Tibial nerve (tissue), 4 donors: ENCODE data around the gene CEP112. TPM values are rescaled to one million over a fixed set of nuclear protein-coding genes. Genes with fewer than 3 reads are reported as not detected.

Source experiments
- DNase-seq, 2 donors: peaks; one replicate each; pipeline ENCODE4 v3.0.0-alpha.2; 2019; ENCODE audit warnings: low spot score in 2 of 2
- H3K27ac ChIP-seq, 4 donors: fragments of 200-600 bp; sonication (generic) in 3 of 4; one replicate each; pipeline ENCODE4 v1.5.1; 2017 to 2019; ENCODE audit warnings: mild to moderate bottlenecking in 1 of 4
- H3K27me3 ChIP-seq, 2 donors: fragments of 200-600 bp; sonication (generic) in 1 of 2; one replicate each; pipeline versions ENCODE4 v1.5.1 to v1.6.0; 2017 to 2019
- H3K36me3 ChIP-seq, 3 donors: fragments of 200-600 bp; sonication (generic); one replicate each; pipeline ENCODE4 v1.5.1; 2018 to 2019
- H3K4me1 ChIP-seq, 4 donors: fragments of 200-600 bp; sonication (generic) in 3 of 4; one replicate each; pipeline ENCODE4 v1.5.1; 2017 to 2019
- H3K4me3 ChIP-seq, 4 donors: fragments of 200-600 bp; sonication (generic) in 3 of 4; one replicate each; pipeline ENCODE4 v1.5.1; 2017 to 2019; ENCODE audit warnings: mild to moderate bottlenecking in 1 of 4, moderate library complexity in 1 of 4
- H3K9me3 ChIP-seq, 4 donors: fragments of 200-600 bp; sonication (generic) in 3 of 4; one replicate each; pipeline ENCODE4 v1.5.1; 2017 to 2019
- CTCF ChIP-seq, 5 experiments: fragments of 200-600 bp in 3 of 5; fragments of 450-650 bp in 2 of 5; sonication (generic) in 3 of 5; IDR thresholded peaks; one replicate each; pipeline ENCODE4 v1.5.1; 2016 to 2019; ENCODE audit warnings: antibody characterized with exemption in 5 of 5, mild to moderate bottlenecking in 3 of 5, moderate library complexity in 2 of 5
- EP300 ChIP-seq, 2 donors: sonication (generic); formaldehyde crosslinking; IDR thresholded peaks; one replicate each; pipeline ENCODE4 v1.6.1; 2017; ENCODE audit warnings: antibody characterized with exemption in 2 of 2, mild to moderate bottlenecking in 1 of 2
- POLR2A ChIP-seq, 2 donors: fragments of 450-650 bp; IDR thresholded peaks; one replicate each; pipeline ENCODE4 v1.6.1; 2017; ENCODE audit warnings: antibody characterized with exemption in 2 of 2, mild to moderate bottlenecking in 2 of 2, moderate library complexity in 2 of 2
- WGBS, 2 donors: methylation state at CpG; one replicate each; pipeline ENCODE4 v1.1.5; 2018; 5-methylcytosine and 5-hydroxymethylcytosine counted together
- total RNA-seq, 4 donors: library from RNA; depleted of rRNA; stranded (reverse); fragments of >200 nt; gene quantifications; one replicate each; pipeline ENCODE4 v1.1.0, GENCODE V29; 2016

Gene CEP112
- total RNA-seq, 4 donors from 2014 or later, result 26.0 to 46.8 (median 34.2) TPM

GRCh38 chr17:66152756-66153155 is 39.2 kb downstream of the CEP112 start:
- 79 to 86% methylated on average over 2 of the region's 2 CpGs for WGBS, 2 donors
- Histone ChIP-seq H3K4me3 (no peak overlapping the region), H3K9me3 (no peaks in the 10 kb centered on the region), H3K4me1 (no peaks in the 10 kb centered on the region), H3K27me3 (no peaks in the 10 kb centered on the region), H3K27ac (no peak overlapping the region), H3K36me3 (peaks cover 0 to 23% (median 0%) of the 10 kb centered on the region in 3 donors)
- TF ChIP-seq CTCF (IDR thresholded peaks at IDR 0.05) (no peak), EP300 (IDR thresholded peaks at IDR 0.05) (no peak), POLR2A (IDR thresholded peaks at IDR 0.05) (no peak)
- no peak for DNase-seq

DNA sequence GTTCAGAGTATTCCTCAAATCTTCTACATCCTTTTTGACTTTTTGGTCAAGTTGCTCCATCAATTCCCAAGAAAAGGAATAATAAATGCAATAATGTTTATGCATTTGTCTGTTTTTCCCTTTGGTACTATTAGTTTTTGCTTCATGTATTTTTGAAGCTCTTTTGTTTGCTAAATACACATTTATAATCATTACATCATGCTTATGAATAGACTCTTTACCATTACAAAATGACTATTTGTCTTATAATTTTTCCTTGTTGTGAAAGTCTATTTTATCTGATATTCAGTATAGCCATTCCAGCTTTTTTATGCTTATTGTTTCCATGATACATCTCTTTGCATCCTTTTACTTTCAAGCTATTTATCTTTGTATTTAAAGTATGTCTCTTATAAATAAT is 41.2 kb downstream of the CEP112 start:
- no peak overlapping the region for H3K27ac ChIP-seq
- no peaks in the 10 kb centered on the region for H3K27me3 ChIP-seq
- peaks cover 0 to 19% (median 0%) of the 10 kb centered on the region in 3 donors for H3K36me3 ChIP-seq
- TF ChIP-seq POLR2A (IDR thresholded peaks at IDR 0.05) (no peak), CTCF (IDR thresholded peaks at IDR 0.05) (no peak), EP300 (IDR thresholded peaks at IDR 0.05) (no peak)
- H3K4me1 ChIP-seq, result no peaks in the 10 kb centered on the region
- no peaks in the 10 kb centered on the region for H3K9me3 ChIP-seq
- DNase-seq, result no peak
- H3K4me3 ChIP-seq, result no peak overlapping the region

DNA sequence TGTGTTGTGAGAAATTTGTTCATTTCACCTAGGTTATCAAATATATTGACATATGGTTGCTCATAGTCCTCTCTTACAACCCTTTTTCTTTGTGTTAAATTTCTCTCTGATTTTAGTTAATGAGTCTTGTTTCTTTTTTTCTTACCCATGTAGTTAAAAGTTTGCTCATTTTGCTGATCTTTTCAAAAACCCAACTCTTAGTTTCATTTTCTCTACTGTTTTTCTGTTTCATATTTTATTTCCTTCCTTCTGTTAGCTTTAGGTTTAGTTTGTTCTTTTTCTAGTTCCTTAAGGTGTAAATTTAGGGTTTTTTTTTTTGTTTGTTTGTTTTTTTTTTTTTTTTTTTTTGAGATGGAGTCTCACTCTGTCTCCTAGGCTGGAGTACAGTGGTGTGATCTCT is 42.4 kb downstream of the CEP112 start:
- TF ChIP-seq EP300 (IDR thresholded peaks at IDR 0.05), result no peak
- TF ChIP-seq CTCF (IDR thresholded peaks at IDR 0.05), result no peak
- no peak for TF ChIP-seq POLR2A (IDR thresholded peaks at IDR 0.05)
- no peak for DNase-seq

DNA sequence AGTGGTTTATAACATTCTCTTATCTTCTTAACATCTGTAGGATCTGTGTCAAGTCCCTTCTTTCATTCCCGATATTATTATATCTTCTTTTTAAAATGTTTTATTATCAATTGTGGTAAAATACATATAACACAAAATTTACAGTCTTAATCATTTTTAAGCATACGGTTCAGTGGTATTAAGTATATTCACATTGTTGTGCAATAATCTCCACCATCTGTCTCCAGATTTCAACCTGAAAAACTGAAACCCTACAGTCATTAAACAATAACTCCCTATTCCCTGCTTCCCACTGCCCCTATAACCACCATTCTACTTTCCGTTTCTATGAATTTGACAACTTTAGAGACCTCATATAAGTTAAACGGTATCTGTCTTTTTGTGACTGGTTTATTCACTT is 45.5 kb downstream of the CEP112 start:
- H3K36me3 ChIP-seq, result peaks cover 0 to 16% (median 0%) of the 10 kb centered on the region in 3 donors
- H3K27ac ChIP-seq, result no peak overlapping the region
- TF ChIP-seq CTCF (IDR thresholded peaks at IDR 0.05) (no peak), EP300 (IDR thresholded peaks at IDR 0.05) (no peak), POLR2A (IDR thresholded peaks at IDR 0.05) (no peak)
- WGBS, 2 donors, result 92 to 95% methylated on average over 4 of the region's 4 CpGs
- H3K4me3 ChIP-seq, result no peak overlapping the region
- H3K9me3 ChIP-seq, result no peaks in the 10 kb centered on the region
- H3K27me3 ChIP-seq, result no peaks in the 10 kb centered on the region
- no peak for DNase-seq
- no peaks in the 10 kb centered on the region for H3K4me1 ChIP-seq

More for the DNA sequence above, 42.4 kb downstream of the CEP112 start:
- H3K9me3 ChIP-seq, result no peaks in the 10 kb centered on the region
- H3K4me1 ChIP-seq, result no peaks in the 10 kb centered on the region
- no peaks in the 10 kb centered on the region for H3K27me3 ChIP-seq
- H3K4me3 ChIP-seq, result no peak overlapping the region
- peaks cover 0 to 17% (median 0%) of the 10 kb centered on the region in 3 donors for H3K36me3 ChIP-seq
- no peak overlapping the region for H3K27ac ChIP-seq

- Histone ChIP-seq H3K36me3 (peaks cover 0 to 23% (median 0%) of the 10 kb centered on the region in 3 donors), H3K27ac (no peak overlapping the region), H3K4me1 (no peaks in the 10 kb centered on the region), H3K9me3 (no peaks in the 10 kb centered on the region), H3K4me3 (no peak overlapping the region), H3K27me3 (no peaks in the 10 kb centered on the region)
- no peak for DNase-seq
- no peak for TF ChIP-seq EP300 (IDR thresholded peaks at IDR 0.05)
- no peak for TF ChIP-seq POLR2A (IDR thresholded peaks at IDR 0.05)
- TF ChIP-seq CTCF (IDR thresholded peaks at IDR 0.05), result no peak
- 66 to 80% methylated on average over 2 of the region's 2 CpGs for WGBS, 2 donors
Measured at GRCh38 chr17:66143657-66144282, 48.2 kb downstream of the CEP112 start.
